Head of caudate nucleus (tissue), 42 donors: ENCODE data around the gene ACOX1.

Experiments used
- DNase-seq, 42 donors: peaks; one replicate each; pipeline versions ENCODE4 v3.0.0 to v3.0.0-alpha.2; 2020 to 2021; ENCODE audit warnings: mixed read lengths in 7 of 42
- intact Hi-C: fragments of 100-400 bp; cut with DNase I; formaldehyde crosslinking; loops from one replicate; pipeline ENCODE4 v1.15.0; 2022

Gene ACOX1

DNA sequence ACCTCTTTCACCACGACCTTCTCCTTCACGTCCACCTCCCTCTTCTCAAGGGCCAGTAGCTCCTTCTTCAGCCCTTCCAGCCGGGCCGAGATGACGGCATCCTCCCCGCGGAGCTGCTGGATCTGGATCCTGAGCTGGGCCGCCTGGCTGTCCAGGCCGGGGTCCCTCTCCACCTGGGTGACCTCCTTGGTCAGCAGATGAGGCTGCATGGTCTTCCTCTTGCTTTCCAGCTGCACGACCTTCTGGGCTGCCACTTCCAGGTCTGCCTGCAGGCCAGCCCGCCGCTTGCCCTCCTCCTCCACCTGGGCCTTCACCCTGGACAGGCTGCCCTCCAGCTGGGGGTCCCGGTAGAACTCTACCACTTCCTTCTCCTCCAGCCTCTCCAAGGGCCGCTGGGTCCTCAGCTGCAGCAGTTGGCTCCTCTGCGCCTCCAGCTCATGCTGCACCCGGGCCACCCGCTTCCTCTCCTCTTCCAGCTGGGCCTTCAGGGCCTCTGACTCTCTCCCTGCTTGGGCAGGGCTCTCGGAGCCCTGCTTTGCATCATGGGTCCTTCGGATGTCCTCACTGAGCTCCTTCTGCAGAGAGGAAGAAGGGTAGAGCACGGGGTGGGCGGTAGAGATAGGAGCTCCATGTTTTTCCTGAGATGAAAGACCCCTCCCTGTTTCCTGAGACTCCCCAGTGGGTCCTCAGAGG is 31.1 kb upstream of the ACOX1 start:
- DNase-seq: no peak
- intact Hi-C loops: loop anchor here (10.0 kb wide), 1 partner anchor 285 kb away; no protein-coding TSS in a partner anchor

DNA sequence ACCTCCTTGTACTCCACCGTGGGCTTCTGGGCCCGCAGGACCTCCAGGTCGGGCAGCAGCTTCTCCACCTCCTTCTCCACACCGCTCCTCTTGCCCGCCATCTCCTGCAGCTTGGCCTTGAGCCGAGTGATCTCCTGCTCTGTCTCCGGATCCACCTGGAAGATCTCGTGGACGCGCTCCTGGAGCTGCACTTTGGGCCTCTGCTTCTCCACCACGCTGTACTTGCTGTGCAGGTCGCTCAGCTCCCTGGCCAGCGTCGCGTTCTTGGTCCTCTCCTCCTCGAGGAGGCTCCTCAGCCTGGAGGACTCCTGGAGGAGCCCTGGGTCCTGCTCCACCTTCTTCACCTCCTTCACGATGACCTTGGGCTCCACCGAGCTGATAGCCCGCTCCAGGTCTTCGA is 30.5 kb upstream of the ACOX1 start:
- intact Hi-C loops: no loop called here
- no peak for DNase-seq

DNA sequence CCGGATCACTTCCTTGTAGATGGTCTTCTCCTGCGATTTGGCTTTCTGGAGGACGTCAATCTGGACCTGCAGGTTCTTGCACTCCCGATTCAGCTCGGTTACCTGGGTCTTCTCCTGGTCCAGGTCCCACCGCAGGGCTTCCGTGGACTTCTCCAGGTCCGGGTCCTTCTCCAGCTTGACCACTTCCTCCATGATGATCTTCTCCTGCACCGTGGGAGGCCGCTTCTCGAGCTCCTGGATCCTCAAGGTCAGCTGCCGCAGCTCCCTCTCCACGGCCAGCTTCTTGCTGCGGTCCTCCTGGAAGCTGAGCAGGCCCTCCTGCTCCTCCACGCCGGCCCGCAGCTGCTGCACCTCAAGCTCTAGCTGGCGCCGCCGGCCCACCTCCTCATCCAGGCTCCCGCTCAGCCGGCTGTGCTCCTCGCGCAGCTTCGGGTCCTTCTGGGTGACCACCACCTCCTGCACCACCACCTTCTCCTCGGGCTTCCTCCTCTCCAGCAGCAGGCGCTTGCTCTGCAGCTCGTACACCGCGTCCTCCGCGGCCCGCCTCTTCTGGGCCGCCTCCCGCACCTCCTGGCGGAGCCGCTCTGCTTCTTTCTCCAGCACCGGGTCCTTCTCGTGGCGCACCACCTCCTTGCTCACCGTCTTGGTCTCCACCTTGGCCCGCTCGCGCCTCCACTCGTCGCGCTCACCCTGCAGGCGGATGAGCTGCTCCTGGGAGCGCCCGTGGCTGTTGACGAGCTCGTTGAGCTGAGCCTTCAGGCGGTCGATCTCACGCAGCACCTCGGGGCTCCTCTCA is 29.9 kb upstream of the ACOX1 start:
- intact Hi-C loops: no loop called here
- DNase-seq: no peak

DNA sequence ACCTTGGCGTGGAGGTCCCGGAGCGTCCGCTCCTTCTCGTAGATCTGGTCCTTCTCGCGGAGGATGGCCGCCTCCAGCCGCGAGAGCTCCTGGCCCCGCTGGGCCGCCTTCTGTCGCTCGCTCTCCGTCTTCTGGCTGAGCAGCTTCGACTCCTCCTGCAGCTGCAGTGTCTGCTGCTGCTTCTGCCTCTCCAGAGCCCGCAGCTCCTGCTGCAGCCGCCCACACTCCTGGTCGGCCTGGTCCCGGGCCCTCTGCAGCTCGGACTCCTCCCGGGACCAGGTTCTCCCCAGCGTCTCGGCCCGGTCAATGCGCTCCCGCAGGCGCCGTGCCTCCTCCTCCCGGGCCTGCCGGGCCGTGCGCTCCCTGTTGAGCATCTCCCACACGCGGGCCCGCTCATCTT is 29.2 kb upstream of the ACOX1 start:
- intact Hi-C loops: no loop called here
- DNase-seq: no peak

DNA sequence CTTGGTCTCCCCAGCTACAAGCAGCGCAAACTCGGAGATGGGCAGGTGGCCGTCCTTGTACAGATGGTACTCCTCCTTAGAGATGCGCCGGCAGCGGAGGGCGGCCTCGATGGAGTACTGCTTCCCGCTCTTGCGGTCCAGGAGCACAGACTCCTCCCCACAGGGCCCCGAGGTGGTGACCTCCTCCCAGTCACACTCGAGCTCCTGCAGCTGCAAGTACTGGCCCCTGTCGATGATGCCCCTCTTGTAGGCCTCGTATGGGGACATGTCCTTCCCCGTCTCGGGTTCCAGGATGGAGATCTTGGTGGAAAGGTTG is 28.8 kb upstream of the ACOX1 start:
- intact Hi-C loops: no loop called here
- no peak for DNase-seq

DNA sequence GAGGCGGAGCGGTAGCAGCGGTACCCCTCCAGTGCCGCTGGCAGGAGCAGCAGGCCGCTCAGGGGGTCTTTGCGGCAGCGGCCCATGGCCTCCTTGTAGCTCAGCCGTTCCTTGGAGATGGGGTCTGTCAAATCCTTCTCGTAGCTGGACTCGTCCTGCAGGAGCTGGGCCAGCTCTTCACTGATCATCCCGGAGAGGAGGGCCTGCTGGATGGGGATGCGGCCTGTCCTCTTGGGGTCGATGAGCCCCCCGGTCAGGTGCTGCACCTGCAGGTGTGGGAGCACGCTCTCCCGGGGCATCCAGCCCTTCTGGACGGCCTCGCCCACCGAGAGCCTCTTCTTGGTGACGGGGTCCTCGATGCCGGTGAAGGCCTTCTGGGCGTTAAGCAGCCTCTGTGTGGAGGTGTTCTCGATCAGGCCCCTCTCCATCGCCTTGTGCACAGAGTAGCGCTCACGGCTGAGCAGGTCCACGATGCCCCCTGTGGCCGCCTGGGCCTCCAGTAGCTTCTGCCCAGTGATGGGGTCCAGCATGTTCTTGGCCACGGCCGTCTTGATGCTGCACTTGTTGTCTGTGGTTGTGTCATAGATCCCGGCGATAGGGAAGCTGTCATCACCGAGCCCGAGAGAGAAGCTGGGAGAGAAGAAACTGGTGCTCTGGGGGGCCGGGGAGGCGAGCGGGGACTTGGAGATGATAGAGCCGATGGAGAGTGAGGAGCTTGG is 28.3 kb upstream of the ACOX1 start:
- intact Hi-C loops: no loop called here
- DNase-seq: no peak

DNA sequence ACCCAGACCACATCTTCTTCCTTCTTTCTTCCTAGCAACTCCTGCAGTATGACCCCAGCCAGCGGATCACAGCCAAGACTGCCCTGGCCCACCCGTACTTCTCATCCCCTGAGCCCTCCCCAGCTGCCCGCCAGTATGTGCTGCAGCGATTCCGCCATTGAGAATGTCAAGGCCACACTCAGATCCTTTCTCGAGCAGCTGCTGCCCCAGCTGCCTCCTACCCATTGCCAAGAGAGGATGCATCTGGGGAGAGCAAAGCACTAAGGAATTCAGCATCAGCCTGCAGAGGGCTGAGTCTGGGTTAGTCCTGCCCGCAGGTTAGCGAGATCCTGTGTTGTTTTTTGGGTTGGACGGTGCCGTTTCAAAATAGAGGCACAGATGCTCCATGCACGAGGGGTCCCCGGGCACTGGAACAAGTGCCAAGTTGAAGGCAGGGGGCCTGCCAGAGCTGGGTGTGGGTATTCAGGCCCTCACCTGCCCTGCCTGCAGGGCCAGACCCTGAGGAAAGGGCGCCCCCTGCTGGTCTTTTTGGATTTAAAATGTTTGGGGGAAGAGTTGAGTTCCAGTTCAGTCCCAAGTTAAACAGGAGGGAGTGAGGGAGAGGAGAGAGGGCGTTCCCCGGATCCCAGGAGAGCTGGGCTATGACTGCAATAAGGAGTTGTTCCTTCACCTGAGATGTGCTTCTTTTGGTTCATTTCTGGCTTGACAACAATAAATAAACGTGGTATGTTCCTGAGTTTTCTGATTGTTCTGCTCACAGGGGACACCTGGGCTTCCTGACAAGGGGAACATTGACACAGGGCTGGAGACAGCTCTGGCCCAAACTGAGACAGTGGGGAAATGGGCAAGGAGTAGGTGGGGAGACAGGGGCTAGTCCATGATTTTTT is 26.5 kb upstream of the ACOX1 start:
- intact Hi-C loops: loop anchor here (2.0 kb wide), 1 partner anchor 101 kb away; the partner anchor contains the start of gene MRPL38
- peak; percentile 36 to 95 (median 82) for DNase-seq

DNA sequence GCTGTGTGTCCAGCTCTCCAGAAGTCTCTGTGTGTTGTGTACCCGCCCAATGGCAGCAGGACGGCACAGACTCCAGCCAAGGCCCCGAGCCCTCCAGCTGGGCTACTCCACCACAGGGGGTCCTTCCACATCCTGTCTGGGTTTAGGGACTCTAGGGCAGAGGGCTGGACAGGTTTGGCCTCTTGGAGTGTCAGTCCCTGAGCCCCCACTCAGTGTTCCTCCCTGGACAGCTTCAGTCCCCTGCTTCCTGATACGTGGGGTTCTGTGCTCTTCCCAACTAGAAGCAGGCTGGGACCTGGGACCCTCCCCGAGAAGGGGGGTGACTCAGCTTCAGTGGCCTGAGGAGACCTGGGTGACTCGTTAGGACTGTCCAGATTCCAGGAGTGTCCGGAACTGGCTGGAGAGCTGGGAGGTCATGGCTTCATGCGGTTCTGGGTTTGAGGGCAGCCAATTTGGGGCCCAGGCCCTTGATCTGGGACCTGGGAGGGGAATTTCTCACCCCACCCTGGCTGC is 25.8 kb upstream of the ACOX1 start:
- DNase-seq: no peak
- intact Hi-C loops: loop anchor here (2.0 kb wide), 1 partner anchor 100 kb away; the partner anchor contains the start of gene MRPL38

DNA sequence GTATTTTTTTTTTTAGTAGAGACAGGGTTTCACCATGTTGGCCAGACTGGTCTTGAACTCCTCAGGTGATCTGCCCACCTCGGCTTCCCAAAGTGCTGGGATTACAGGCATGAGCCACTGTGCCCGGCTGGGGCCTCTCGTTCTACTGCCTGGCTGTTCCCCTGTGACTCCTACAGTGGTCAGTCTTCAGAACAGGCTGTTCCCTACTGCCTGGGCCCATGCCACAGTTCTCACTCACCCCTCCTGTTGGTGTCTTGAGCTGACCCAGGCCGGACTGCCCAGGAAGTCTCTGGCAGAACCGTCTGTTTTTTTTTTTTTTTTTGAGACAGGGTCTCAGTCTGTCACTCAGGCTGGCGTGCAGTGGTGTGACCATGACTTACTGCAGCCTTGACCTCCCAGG is 24.9 kb upstream of the ACOX1 start:
- intact Hi-C loops: loop anchor here (2.0 kb wide), 1 partner anchor 99 kb away; the partner anchor contains the start of gene MRPL38
- DNase-seq: peak in 2 of 42 donors; percentile 25 to 30

DNA sequence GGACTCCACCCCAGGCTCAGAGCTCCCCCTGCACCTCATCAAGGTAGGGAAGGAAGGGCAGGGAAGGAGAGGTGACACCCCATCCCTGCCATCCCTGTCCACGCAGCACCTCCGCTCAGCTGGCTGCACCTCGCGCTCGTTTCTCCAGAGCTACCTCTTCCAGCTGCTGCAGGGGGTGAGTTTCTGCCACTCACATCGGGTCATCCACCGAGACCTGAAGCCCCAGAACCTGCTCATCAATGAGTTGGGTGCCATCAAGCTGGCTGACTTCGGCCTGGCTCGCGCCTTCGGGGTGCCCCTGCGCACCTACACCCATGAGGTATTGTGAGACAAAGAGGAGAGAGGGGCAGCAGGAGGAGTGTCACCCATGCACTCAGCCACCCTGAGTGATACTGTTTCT is 23.1 kb upstream of the ACOX1 start:
- DNase-seq: no peak
- intact Hi-C loops: no loop called here

DNA sequence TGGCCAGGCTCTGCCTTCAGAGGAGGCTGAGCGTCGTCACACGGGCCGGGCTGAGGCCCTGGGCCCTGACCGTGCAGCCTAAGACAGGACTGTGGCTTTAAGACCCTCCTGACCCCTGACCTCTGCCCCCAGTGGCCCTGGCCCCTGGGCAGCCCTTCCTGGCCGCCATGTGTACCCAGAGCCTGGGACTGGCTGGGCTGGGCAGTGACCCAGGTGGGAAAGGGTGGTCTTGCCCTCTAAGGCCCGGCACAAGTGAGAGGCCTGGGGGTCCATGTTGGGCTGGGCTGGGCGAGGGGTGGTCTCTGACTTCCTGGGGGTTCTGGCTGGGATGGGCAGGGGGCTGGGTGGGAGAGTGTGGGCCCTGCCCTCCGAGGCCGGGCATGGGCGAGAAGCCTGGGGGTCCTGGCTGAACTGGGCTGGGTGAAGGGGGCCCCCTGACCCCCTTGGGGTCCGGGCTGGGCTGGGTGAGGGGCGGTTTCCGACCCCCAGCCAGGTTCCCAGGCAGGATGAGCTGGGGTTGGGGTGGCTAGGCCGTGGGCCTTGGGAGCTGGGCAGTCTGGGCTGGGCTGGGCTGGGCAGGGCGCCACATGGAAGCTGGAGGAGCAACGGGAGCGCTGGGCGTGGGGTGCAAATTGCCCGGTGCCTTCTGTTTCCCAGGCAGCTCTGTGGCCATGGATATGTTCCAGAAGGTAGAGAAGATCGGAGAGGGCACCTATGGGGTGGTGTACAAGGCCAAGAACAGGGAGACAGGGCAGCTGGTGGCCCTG is 22.0 kb upstream of the ACOX1 start, which contains the start of gene CDK3:
Gene CDK3, plus strand, starts transcription at position 101 of the 767 bp plus-strand sequence. Its CDS starts 571 bp downstream, at position 672.
- DNase-seq: no peak
- intact Hi-C loops: no loop called here

DNA sequence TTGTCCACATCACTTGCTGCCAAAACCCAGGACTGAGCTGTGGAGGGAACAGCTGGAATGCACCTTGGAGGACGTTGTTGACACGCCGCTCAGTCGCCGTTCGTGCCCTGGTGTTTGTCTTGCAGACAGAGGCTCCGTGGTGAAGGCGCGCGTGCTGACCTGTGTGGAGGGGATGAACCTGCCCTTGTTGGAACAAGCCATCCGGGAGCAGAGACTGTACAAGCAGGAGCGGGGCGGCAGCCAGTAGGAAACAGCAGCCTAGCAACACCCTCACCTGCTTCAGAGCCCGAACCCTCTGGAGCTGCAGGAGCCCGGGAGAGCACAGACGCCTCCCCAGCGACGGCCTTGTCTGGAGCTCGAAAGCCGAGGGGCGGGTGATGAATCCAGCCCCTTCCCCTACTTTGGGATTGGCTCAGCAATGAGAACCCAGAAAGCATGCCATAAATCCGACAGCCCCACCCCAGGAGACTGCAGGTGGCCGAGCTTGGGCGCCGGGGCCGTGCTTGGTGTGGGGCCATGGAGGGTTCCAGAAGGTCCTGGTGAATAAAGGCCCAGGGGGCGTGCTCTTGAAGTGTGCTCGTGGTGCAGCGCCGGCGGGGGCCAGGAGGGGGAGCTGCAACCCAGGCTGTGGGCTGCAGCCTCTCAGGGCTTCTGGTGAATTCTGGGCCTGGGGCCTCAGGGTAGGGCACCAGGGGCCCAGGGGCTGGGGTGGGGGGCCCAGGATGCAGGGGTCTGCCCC is 21.2 kb upstream of the ACOX1 start:
- DNase-seq: peak in 24 of 42 donors; percentile 17 to 67 (median 36)
- intact Hi-C loops: no loop called here

DNA sequence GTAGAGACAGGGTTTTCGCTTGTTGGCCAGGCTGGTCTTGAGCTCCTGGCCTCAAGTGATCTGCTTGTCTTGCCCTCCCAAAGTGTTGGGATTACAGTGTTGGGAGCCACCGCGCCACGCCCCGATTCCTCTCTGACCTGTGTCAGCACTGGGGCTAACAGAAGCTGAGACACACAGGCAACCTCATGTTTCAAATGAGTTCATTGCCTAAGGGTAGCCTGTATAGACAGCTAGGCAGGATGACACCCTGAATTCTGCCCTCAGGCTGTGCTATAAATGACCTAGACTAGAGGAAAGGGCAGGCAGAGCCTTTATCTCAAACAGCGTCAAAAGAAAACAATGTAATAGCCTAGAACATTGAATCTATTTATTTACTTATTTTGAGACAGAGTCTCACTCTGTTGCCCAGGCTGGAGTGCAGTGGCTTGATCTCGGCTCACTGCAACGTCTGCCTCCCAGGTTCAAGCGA is 19.4 kb upstream of the ACOX1 start:
- no peak for DNase-seq
- intact Hi-C loops: no loop called here

DNA sequence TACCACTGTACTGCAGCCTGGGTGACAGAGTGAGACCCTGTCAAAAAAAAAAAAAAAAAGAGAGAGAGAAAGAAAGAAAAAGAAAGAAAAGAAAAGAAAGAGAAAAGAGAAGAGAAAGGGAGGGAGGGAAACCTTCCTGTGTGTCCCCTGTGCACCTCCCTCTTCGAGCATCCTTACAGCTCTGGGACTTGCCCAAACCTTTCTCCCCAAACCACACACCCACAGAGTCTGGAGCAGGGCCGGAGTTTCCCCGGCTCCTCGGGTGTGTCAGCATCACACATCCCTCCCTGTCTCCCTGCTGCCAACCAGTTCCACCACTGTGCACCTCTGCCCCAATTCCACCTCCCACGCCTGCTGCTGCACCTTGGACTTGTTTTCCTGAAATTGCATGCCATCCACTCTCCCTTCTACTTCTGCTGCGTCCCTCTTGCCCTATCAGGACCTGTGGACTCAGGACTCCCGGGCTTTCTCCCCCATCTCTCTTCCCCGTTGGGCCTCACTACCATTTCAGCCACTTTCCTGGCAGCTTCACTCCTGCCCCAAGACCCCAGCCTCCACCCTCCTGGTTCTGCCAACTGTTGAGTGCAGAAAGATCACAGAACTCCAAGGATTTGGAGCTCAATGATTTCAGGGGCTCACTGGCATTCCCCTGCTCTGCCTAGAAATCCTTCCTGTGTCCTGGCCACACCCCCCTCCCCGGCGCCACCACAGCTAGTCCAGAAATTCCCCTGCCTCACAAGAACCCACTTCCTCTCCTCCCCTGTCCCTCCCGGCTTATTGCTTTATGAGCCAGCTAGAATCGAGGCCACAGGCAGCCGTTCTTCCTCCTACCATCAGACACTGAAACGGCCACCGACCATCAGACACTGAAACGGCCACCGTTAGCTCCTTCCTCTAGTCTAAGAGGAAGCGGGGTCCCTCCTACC is 18.0 kb upstream of the ACOX1 start:
- intact Hi-C loops: no loop called here
- DNase-seq: peak in 12 of 42 donors; percentile 8 to 52 (median 16)

DNA sequence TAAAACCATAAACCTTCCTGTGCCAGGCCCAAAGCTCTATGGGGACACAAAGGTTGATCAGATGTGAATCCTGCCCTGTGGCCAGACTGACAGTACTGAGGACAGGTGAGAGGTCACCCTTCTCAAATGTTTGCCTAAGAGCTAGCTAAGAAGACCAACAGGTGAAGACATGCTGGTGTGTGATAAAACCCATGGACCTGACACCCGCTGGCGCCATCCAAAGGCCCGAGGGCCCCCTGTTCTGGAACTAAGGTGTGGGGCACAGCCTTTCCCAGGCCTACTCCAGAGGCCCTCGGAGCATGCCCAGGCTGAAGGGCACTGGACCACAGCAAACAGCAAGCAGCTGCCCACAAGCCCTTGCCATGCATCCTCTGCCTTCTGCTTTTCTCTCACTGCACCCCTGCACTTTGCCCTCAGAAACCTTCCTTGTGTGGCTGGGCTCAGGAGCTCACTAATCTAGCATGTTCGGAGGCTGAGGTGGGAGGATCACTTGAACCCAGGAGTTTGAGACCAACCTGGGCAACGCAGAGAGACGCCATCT is 16.5 kb upstream of the ACOX1 start:
- intact Hi-C loops: no loop called here

More for the DNA sequence above, 16.5 kb upstream of the ACOX1 start:
- no peak for DNase-seq
